ENCODE measurements around the gene LRRC4C. TPM values are rescaled to one million over a fixed set of nuclear protein-coding genes. Genes with fewer than 3 reads are reported as not detected.

Gene LRRC4C
- polyA plus RNA-seq, 1 donor from 2014 or later, result 24.3 TPM

DNA sequence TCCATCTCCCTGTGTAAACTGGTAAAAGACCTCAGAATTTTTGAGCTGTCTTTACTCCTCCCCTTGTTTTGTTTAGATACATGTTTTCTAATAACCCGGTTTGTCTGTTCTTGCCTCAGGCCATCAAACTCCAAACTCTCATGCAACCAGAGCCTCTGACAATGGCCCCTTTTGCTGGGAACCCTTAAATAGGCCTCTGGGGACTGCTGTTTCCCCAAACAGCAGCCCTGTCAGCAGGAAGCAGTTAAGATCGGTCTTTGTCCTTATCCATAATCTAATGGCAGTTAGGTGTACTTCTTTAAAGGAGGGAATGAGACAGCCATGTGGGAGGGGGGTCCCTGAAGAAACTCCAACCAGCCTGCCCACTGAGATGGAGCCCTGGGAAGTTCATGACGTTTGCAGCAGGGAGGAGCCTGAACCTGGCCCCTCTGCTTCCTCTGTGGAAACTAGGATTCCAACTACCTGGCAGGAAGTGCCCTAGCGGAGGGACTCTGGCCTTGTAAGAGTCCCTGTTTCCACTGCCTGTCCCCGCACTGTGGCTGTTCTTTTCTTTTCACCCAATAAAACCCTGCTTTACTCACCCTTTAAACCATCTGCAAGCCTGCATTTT is 1354.4 kb downstream of the LRRC4C start:
- Histone ChIP-seq H3K79me2 (replicated peaks; ENCODE audit: insufficient read depth, low read length) (no peaks in the 10 kb centered on the region), H3K4me3 (ENCODE audit: low read length) (no peak overlapping the region), H3F3A (ENCODE audit: insufficient read depth, low read length, poor library complexity, severe bottlenecking) (no peaks in the 10 kb centered on the region), H3K36me3 (ENCODE audit: insufficient read depth, low read length) (no peaks in the 10 kb centered on the region), H3K9me2 (ENCODE audit: insufficient read depth, low read length) (no peaks in the 10 kb centered on the region), H3K27me3 (ENCODE audit: insufficient read depth, low read depth, low read length) (no peaks in the 10 kb centered on the region), H2AFZ (ENCODE audit: low read depth, low read length) (no peak overlapping the region), H3K27ac (ENCODE audit: low read length) (no peak overlapping the region), H3K4me2 (ENCODE audit: low read length) (no peak overlapping the region), H4K20me1 (ENCODE audit: insufficient read depth) (no peaks in the 10 kb centered on the region), H3K9me3 (ENCODE audit: low read length) (no peaks in the 10 kb centered on the region), H3K9ac (ENCODE audit: low read length) (no peak overlapping the region)
- TF ChIP-seq EZH2 (IDR thresholded peaks at IDR 0.05; ENCODE audit: borderline replicate concordance, insufficient read depth, low read length, poor library complexity, severe bottlenecking) (no peak), TAF1 (IDR thresholded peaks at IDR 0.05; ENCODE audit: low read depth) (no peak)

DNA sequence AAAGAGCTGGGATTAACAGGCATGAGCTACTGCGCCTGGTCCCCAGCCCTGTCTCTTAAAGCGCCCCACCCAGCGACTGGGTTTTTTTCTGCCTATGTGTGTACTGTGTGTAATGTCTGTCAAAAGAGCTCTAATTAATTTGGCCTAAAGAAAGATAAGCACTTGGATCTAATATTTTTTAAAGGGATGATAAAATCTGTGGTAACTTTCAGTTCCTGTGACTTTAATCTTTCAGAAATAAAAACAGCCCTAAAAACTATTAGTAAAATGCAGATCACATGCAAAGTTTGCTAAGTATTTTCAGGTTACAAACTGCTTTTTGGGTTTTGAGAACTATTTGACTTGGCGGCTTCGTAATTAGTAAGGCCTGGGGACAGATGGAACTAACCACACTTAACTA is 1358.7 kb downstream of the LRRC4C start:
- Histone ChIP-seq H3K9me2 (ENCODE audit: insufficient read depth, low read length) (no peaks in the 10 kb centered on the region), H3K36me3 (ENCODE audit: insufficient read depth, low read length) (no peaks in the 10 kb centered on the region), H3K9ac (ENCODE audit: low read length) (no peak overlapping the region), H2AFZ (ENCODE audit: low read depth, low read length) (no peak overlapping the region), H3K4me2 (ENCODE audit: low read length) (no peak overlapping the region), H3K27me3 (ENCODE audit: insufficient read depth, low read depth, low read length) (no peaks in the 10 kb centered on the region), H3K27ac (ENCODE audit: low read length) (no peak overlapping the region), H3K79me2 (replicated peaks; ENCODE audit: insufficient read depth, low read length) (no peaks in the 10 kb centered on the region), H3K9me3 (ENCODE audit: low read length) (no peaks in the 10 kb centered on the region), H3K4me3 (ENCODE audit: low read length) (no peak overlapping the region), H3F3A (ENCODE audit: insufficient read depth, low read length, poor library complexity, severe bottlenecking) (no peaks in the 10 kb centered on the region), H4K20me1 (ENCODE audit: insufficient read depth) (no peaks in the 10 kb centered on the region)
- TF ChIP-seq MXI1 (conservative IDR thresholded peaks at IDR 0.05; ENCODE audit: poor library complexity, severe bottlenecking) (no peak), EZH2 (IDR thresholded peaks at IDR 0.05; ENCODE audit: borderline replicate concordance, insufficient read depth, low read length, poor library complexity, severe bottlenecking) (no peak), RAD21 (conservative IDR thresholded peaks at IDR 0.05) (no peak), POLR2AphosphoS5 (IDR thresholded peaks at IDR 0.05) (no peak), TAF1 (IDR thresholded peaks at IDR 0.05; ENCODE audit: low read depth) (no peak), EP300 (conservative IDR thresholded peaks at IDR 0.05; ENCODE audit: poor library complexity, severe bottlenecking) (no peak), SMC3 (conservative IDR thresholded peaks at IDR 0.05; ENCODE audit: poor library complexity) (no peak)
- TF ChIP-seq, protein P1, sequence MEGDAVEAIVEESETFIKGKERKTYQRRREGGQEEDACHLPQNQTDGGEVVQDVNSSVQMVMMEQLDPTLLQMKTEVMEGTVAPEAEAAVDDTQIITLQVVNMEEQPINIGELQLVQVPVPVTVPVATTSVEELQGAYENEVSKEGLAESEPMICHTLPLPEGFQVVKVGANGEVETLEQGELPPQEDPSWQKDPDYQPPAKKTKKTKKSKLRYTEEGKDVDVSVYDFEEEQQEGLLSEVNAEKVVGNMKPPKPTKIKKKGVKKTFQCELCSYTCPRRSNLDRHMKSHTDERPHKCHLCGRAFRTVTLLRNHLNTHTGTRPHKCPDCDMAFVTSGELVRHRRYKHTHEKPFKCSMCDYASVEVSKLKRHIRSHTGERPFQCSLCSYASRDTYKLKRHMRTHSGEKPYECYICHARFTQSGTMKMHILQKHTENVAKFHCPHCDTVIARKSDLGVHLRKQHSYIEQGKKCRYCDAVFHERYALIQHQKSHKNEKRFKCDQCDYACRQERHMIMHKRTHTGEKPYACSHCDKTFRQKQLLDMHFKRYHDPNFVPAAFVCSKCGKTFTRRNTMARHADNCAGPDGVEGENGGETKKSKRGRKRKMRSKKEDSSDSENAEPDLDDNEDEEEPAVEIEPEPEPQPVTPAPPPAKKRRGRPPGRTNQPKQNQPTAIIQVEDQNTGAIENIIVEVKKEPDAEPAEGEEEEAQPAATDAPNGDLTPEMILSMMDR (IDR thresholded peaks at IDR 0.05; ENCODE audit: poor library complexity, severe bottlenecking), result no peak
- TF ChIP-seq, protein P2, sequence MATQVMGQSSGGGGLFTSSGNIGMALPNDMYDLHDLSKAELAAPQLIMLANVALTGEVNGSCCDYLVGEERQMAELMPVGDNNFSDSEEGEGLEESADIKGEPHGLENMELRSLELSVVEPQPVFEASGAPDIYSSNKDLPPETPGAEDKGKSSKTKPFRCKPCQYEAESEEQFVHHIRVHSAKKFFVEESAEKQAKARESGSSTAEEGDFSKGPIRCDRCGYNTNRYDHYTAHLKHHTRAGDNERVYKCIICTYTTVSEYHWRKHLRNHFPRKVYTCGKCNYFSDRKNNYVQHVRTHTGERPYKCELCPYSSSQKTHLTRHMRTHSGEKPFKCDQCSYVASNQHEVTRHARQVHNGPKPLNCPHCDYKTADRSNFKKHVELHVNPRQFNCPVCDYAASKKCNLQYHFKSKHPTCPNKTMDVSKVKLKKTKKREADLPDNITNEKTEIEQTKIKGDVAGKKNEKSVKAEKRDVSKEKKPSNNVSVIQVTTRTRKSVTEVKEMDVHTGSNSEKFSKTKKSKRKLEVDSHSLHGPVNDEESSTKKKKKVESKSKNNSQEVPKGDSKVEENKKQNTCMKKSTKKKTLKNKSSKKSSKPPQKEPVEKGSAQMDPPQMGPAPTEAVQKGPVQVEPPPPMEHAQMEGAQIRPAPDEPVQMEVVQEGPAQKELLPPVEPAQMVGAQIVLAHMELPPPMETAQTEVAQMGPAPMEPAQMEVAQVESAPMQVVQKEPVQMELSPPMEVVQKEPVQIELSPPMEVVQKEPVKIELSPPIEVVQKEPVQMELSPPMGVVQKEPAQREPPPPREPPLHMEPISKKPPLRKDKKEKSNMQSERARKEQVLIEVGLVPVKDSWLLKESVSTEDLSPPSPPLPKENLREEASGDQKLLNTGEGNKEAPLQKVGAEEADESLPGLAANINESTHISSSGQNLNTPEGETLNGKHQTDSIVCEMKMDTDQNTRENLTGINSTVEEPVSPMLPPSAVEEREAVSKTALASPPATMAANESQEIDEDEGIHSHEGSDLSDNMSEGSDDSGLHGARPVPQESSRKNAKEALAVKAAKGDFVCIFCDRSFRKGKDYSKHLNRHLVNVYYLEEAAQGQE (IDR thresholded peaks at IDR 0.05; ENCODE audit: borderline replicate concordance), result no peak

Measured in neural cell (in vitro differentiated cells).